ENCODE measurements around the gene SDHB. TPM values are rescaled to one million over a fixed set of nuclear protein-coding genes. Genes with fewer than 3 reads are reported as not detected.
A peak's percentile ranks its signal among the peaks of the same experiment; 100 is the strongest.

SDHB gene
- total RNA-seq, 1 experiment from 2014 or later = 145 TPM

GRCh38 chr1:17012775-17013490 lies 40.9 kb downstream of the SDHB start:
- DNase-seq (ENCODE audit: low spot score) = no peak

GRCh38 chr1:17011439-17012307 lies 42.2 kb downstream of the SDHB start, which contains the start of gene ATP13A2:
ATP13A2 (minus strand) TSS chr1:17011928; CDS start chr1:17011738, 190 bp downstream.
- peak; percentile 86 for DNase-seq (ENCODE audit: low spot score)

- no peak for DNase-seq (ENCODE audit: low spot score)
Observed at GRCh38 chr1:17011092-17011438, 42.8 kb downstream of the SDHB start.

- peak; percentile 65 for DNase-seq (ENCODE audit: low spot score)
Observed at GRCh38 chr1:17009706-17010105, 44.1 kb downstream of the SDHB start.

GRCh38 chr1:17008208-17008855 lies 45.5 kb downstream of the SDHB start:
- DNase-seq (ENCODE audit: low spot score) = no peak

- DNase-seq (ENCODE audit: low spot score) = no peak
Observed at GRCh38 chr1:17007121-17007520, 46.7 kb downstream of the SDHB start.

GRCh38 chr1:17005365-17005740 lies 48.5 kb downstream of the SDHB start:
- no peak for DNase-seq (ENCODE audit: low spot score)

GRCh38 chr1:17004466-17005364 lies 49.1 kb downstream of the SDHB start:
- no peak for DNase-seq (ENCODE audit: low spot score)

- DNase-seq (ENCODE audit: low spot score) = no peak
Observed at GRCh38 chr1:17002524-17002902, 51.3 kb downstream of the SDHB start.

- DNase-seq (ENCODE audit: low spot score) = no peak
Observed at GRCh38 chr1:17001760-17002523, 51.9 kb downstream of the SDHB start.

GRCh38 chr1:16999863-17000262 lies 54.0 kb downstream of the SDHB start:
- no peak for DNase-seq (ENCODE audit: low spot score)

GRCh38 chr1:16998589-16998988 lies 55.2 kb downstream of the SDHB start:
- no peak for DNase-seq (ENCODE audit: low spot score)

- DNase-seq (ENCODE audit: low spot score) = no peak
Observed at GRCh38 chr1:16996845-16997244, 57.0 kb downstream of the SDHB start.

- no peak for DNase-seq (ENCODE audit: low spot score)
Observed at GRCh38 chr1:16993521-16994038, 60.3 kb downstream of the SDHB start.

GRCh38 chr1:16992675-16993074 lies 61.2 kb downstream of the SDHB start:
- no peak for DNase-seq (ENCODE audit: low spot score)

- DNase-seq (ENCODE audit: low spot score) = no peak
Observed at GRCh38 chr1:16992102-16992501, 61.7 kb downstream of the SDHB start.

- no peak for DNase-seq (ENCODE audit: low spot score)
Observed at GRCh38 chr1:16991571-16991970, 62.3 kb downstream of the SDHB start.

GRCh38 chr1:16989676-16990391 lies 64.0 kb downstream of the SDHB start:
- DNase-seq (ENCODE audit: low spot score) = no peak

GRCh38 chr1:16988210-16988609 lies 65.6 kb downstream of the SDHB start:
- no peak for DNase-seq (ENCODE audit: low spot score)

- no peak for DNase-seq (ENCODE audit: low spot score)
Observed at GRCh38 chr1:16986962-16987361, 66.9 kb downstream of the SDHB start.

Data from HT-29 (cell line).